GM18870 (cell line): ENCODE measurements around the gene NEUROG1.
"Not testable (repeated sequence)": the region's sequence is repeated elsewhere in the genome, so short reads cannot be mapped to it uniquely, and the experiment has no call there.

ENCODE experiments used
- ATAC-seq: cut with Tn5 transposase; IDR thresholded peaks from one replicate; pipeline ENCODE4 v1.9.1; 2021; ENCODE audit warnings: moderate library complexity; ENCODE audit not compliant: unreplicated experiment

Gene NEUROG1

GRCh38 chr5:135497971-135498636 is 37.7 kb downstream of the NEUROG1 start:
- no peak for ATAC-seq

GRCh38 chr5:135495531-135495930 is 40.2 kb downstream of the NEUROG1 start:
- ATAC-seq, result not testable (repeated sequence)

- no peak for ATAC-seq
These were observed 41.6 kb downstream of the NEUROG1 start for GRCh38 chr5:135494196-135494595.

GRCh38 chr5:135493406-135494180 is 42.2 kb downstream of the NEUROG1 start:
- ATAC-seq, result no peak

GRCh38 chr5:135492319-135492626 is 43.5 kb downstream of the NEUROG1 start:
- ATAC-seq, result no peak

GRCh38 chr5:135491552-135492318 is 44.0 kb downstream of the NEUROG1 start:
- no peak for ATAC-seq

- no peak for ATAC-seq
These were observed 44.7 kb downstream of the NEUROG1 start for GRCh38 chr5:135491038-135491551.

GRCh38 chr5:135490245-135491037 is 45.3 kb downstream of the NEUROG1 start:
- ATAC-seq, result no peak

- ATAC-seq, result no peak
These were observed 46.1 kb downstream of the NEUROG1 start for GRCh38 chr5:135489466-135490244.

GRCh38 chr5:135488727-135489465 is 46.9 kb downstream of the NEUROG1 start:
- no peak for ATAC-seq

- no peak for ATAC-seq
These were observed 47.8 kb downstream of the NEUROG1 start for GRCh38 chr5:135487839-135488514.

GRCh38 chr5:135487037-135487395 is 48.7 kb downstream of the NEUROG1 start:
- ATAC-seq, result no peak

- no peak for ATAC-seq
These were observed 49.4 kb downstream of the NEUROG1 start for GRCh38 chr5:135486131-135487036.

GRCh38 chr5:135484674-135485086 is 51.1 kb downstream of the NEUROG1 start:
- ATAC-seq, result no peak
